OCI-LY1 (cell line): Measurements from ENCODE around the gene IL24.

ENCODE experiments used
- H2AFZ ChIP-seq: fragments of 200-600 bp; sonication (generic), shearing (Covaris generic); 2 replicates; pipeline ENCODE4 v1.6.0; 2014; ENCODE audit warnings: antibody characterized with exemption, mild to moderate bottlenecking, low read length
- H3F3A ChIP-seq: fragments of 200-600 bp; sonication (generic), shearing (Covaris generic); 2 replicates; pipeline ENCODE4 v1.6.0; 2014; ENCODE audit warnings: mild to moderate bottlenecking, antibody characterized with exemption, low read length, moderate library complexity; ENCODE audit not compliant: insufficient read depth
- H3K27ac ChIP-seq: fragments of 200-600 bp; sonication (generic); 2 replicates; pipeline ENCODE4 v1.5.1; 2014; ENCODE audit warnings: low read length, mixed run types, mild to moderate bottlenecking, low read depth; ENCODE audit not compliant: poor library complexity, severe bottlenecking
- H3K27me3 ChIP-seq: fragments of 200-600 bp; sonication (generic); 2 replicates; pipeline ENCODE4 v1.6.0; 2014; ENCODE audit warnings: antibody characterized with exemption, mild to moderate bottlenecking, low read length, moderate library complexity; ENCODE audit not compliant: insufficient read depth
- H3K36me3 ChIP-seq: fragments of 200-600 bp; sonication (generic); 2 replicates; pipeline ENCODE4 v1.6.1; 2014; ENCODE audit warnings: mild to moderate bottlenecking, antibody characterized with exemption, low read length, moderate library complexity, mixed read lengths; ENCODE audit not compliant: insufficient read depth
- H3K4me1 ChIP-seq: fragments of 200-600 bp; sonication (generic); 2 replicates; pipeline ENCODE4 v1.5.1; 2014; ENCODE audit warnings: mild to moderate bottlenecking, low read length, moderate library complexity; ENCODE audit not compliant: insufficient read depth, severe bottlenecking
- H3K4me2 ChIP-seq: fragments of 200-600 bp; sonication (generic), shearing (Covaris generic); 2 replicates; pipeline ENCODE4 v1.6.1; 2014; ENCODE audit warnings: low read length
- H3K4me3 ChIP-seq: fragments of 200-600 bp; sonication (generic); 2 replicates; pipeline ENCODE4 v1.5.1; 2014; ENCODE audit warnings: low read length, low read depth, mild to moderate bottlenecking, mixed read lengths; ENCODE audit not compliant: poor library complexity, severe bottlenecking
- H3K79me2 ChIP-seq: fragments of 200-600 bp; shearing (Covaris generic); 2 replicates; pipeline ENCODE4 v1.6.1; 2016; ENCODE audit warnings: mixed run types, low read length, mixed read lengths; ENCODE audit not compliant: insufficient read depth
- H3K9ac ChIP-seq: fragments of 200-600 bp; sonication (generic), shearing (Covaris generic); 2 replicates; pipeline ENCODE4 v1.6.1; 2014; ENCODE audit warnings: mild to moderate bottlenecking, low read length, mixed read lengths
- H3K9me2 ChIP-seq: fragments of 200-600 bp; sonication (generic), shearing (Covaris generic); 2 replicates; pipeline ENCODE4 v1.6.1; 2014; ENCODE audit warnings: low read depth, mild to moderate bottlenecking, low read length, mixed read lengths
- H3K9me3 ChIP-seq: fragments of 200-600 bp; shearing (Covaris generic); 2 replicates; pipeline ENCODE4 v1.6.1; 2014; ENCODE audit warnings: low read length, mixed read lengths
- H4K20me1 ChIP-seq: fragments of 200-600 bp; sonication (generic), shearing (Covaris generic); 2 replicates; pipeline ENCODE4 v1.6.0; 2016; ENCODE audit warnings: mild to moderate bottlenecking, low read length; ENCODE audit not compliant: insufficient read depth
- EZH2 ChIP-seq: fragments of 200-600 bp; sonication (generic), shearing (Covaris generic); IDR thresholded peaks from 2 replicates; pipeline ENCODE4 v1.8.0; 2017; ENCODE audit warnings: borderline replicate concordance, mixed run types, mild to moderate bottlenecking, antibody characterized with exemption, low read length, moderate library complexity, mixed read lengths
- TF ChIP-seq, protein P1 (sequence below): fragments of 200-600 bp; sonication (generic), shearing (Covaris generic); IDR thresholded peaks from 2 replicates; pipeline ENCODE4 v1.5.1; 2017; ENCODE audit warnings: mild to moderate bottlenecking, antibody characterized with exemption, low read length, moderate library complexity, mixed read lengths

IL24 gene

DNA sequence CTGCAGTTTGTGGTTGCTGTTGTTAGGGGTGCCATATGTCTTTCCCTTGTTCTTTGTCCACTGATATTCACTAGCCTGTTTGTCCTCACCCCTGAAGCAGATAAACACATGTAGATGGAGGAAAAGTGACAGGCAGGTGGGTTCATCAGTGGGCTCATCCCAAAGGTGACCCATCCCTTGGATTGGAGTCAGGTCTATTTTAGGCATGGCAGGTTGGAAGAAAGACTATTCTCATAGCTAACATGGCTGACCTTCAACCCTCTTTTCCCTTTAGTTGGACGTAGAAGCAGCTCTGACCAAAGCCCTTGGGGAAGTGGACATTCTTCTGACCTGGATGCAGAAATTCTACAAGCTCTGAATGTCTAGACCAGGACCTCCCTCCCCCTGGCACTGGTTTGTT lies 5.5 kb downstream of the IL24 start:
- H3K36me3 ChIP-seq: no peaks in the 10 kb centered on the region
- TF ChIP-seq, protein P1, sequence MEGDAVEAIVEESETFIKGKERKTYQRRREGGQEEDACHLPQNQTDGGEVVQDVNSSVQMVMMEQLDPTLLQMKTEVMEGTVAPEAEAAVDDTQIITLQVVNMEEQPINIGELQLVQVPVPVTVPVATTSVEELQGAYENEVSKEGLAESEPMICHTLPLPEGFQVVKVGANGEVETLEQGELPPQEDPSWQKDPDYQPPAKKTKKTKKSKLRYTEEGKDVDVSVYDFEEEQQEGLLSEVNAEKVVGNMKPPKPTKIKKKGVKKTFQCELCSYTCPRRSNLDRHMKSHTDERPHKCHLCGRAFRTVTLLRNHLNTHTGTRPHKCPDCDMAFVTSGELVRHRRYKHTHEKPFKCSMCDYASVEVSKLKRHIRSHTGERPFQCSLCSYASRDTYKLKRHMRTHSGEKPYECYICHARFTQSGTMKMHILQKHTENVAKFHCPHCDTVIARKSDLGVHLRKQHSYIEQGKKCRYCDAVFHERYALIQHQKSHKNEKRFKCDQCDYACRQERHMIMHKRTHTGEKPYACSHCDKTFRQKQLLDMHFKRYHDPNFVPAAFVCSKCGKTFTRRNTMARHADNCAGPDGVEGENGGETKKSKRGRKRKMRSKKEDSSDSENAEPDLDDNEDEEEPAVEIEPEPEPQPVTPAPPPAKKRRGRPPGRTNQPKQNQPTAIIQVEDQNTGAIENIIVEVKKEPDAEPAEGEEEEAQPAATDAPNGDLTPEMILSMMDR: no peak
- TF ChIP-seq EZH2: no peak
- H3F3A ChIP-seq: no peaks in the 10 kb centered on the region
- H3K9me3 ChIP-seq: no peaks in the 10 kb centered on the region
- H3K9ac ChIP-seq: no peak overlapping the region
- H2AFZ ChIP-seq: no peak overlapping the region
- no peaks in the 10 kb centered on the region for H4K20me1 ChIP-seq
- no peak overlapping the region for H3K27ac ChIP-seq
- H3K27me3 ChIP-seq: no peaks in the 10 kb centered on the region
- no peaks in the 10 kb centered on the region for H3K9me2 ChIP-seq
- no peak overlapping the region for H3K4me2 ChIP-seq
- no peak overlapping the region for H3K4me3 ChIP-seq
- no peaks in the 10 kb centered on the region for H3K79me2 ChIP-seq
- peaks cover 6% of the 10 kb centered on the region for H3K4me1 ChIP-seq

GRCh38 chr1:206903687-206904086 lies 6.4 kb downstream of the IL24 start:
- H3K27me3 ChIP-seq: no peaks in the 10 kb centered on the region
- no peaks in the 10 kb centered on the region for H3K9me2 ChIP-seq
- no peaks in the 10 kb centered on the region for H3K9me3 ChIP-seq
- TF ChIP-seq, protein P1: no peak
- TF ChIP-seq EZH2: no peak
- H3F3A ChIP-seq: no peaks in the 10 kb centered on the region
- no peak overlapping the region for H3K9ac ChIP-seq
- no peak overlapping the region for H3K4me2 ChIP-seq
- no peak overlapping the region for H2AFZ ChIP-seq
- H3K36me3 ChIP-seq: no peaks in the 10 kb centered on the region
- H3K4me3 ChIP-seq: no peak overlapping the region
- H4K20me1 ChIP-seq: no peaks in the 10 kb centered on the region
- H3K4me1 ChIP-seq: peaks cover 6% of the 10 kb centered on the region
- H3K27ac ChIP-seq: no peak overlapping the region
- no peaks in the 10 kb centered on the region for H3K79me2 ChIP-seq

DNA sequence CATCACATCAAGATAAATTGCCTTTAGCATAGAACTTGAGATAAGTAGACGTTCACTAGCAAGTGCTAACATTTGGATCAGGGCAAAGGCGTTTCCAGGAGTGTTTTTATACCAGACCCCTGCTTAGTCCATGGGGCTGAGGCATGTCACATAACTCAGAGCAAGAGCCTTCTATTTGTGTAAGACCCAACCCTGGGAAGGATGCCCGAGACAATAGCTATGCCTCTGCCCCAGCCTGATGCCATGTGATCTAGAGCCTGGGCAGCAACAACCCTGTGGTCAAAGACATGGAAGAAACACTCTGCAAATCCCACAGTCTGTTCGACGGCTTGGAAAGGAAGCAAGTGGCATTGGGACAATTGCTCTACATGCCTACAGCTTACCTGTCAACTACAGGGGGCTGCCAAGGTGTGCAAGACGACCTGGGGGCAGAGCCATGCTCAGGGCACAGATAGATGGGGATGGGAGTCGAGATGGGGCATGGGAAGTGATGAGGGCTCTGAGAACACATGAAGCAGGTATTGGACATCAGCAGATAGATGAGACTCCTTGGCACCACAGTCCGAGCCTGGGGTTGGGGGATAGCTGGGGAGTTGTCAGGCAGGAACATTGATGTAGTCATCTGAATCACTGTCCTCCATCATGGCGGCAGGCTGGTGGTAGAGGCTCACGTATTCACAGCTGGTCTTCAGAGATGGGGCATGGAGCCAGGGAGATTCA lies 7.3 kb downstream of the IL24 start:
- no peaks in the 10 kb centered on the region for H3K9me3 ChIP-seq
- no peaks in the 10 kb centered on the region for H3K9me2 ChIP-seq

More for the DNA sequence above, 7.3 kb downstream of the IL24 start:
- Histone ChIP-seq H3K36me3 (no peaks in the 10 kb centered on the region), H3K9ac (no peak overlapping the region), H4K20me1 (no peaks in the 10 kb centered on the region), H3K27me3 (no peaks in the 10 kb centered on the region), H3F3A (no peaks in the 10 kb centered on the region), H2AFZ (no peak overlapping the region), H3K4me3 (no peak overlapping the region), H3K4me1 (peaks cover 13% of the 10 kb centered on the region), H3K4me2 (no peak overlapping the region), H3K79me2 (no peaks in the 10 kb centered on the region), H3K27ac (no peak overlapping the region)
- TF ChIP-seq, protein P1: no peak
- TF ChIP-seq EZH2: no peak
